SK-N-MC (cell line): ENCODE data around the gene SCP2D1.
A peak's percentile ranks its signal among the peaks of the same experiment; 100 is the strongest.
"Not testable (repeated sequence)": the region's sequence is repeated elsewhere in the genome, so short reads cannot be mapped to it uniquely, and the experiment has no call there.

Experiments used
- DNase-seq: peaks from one replicate; pipeline ENCODE4 v3.0.0-alpha.2; 2011; ENCODE audit warnings: low read depth, low spot score
- H3K27ac ChIP-seq: fragments of 200-600 bp; sonication (generic); 2 replicates; pipeline ENCODE4 v1.5.1; 2016; ENCODE audit warnings: mixed run types
- H3K36me3 ChIP-seq: fragments of 200-600 bp; sonication (generic); 2 replicates; pipeline ENCODE4 v1.6.1; 2017; ENCODE audit warnings: antibody characterized with exemption, low read length, mixed read lengths; ENCODE audit not compliant: insufficient read depth
- H3K4me3 ChIP-seq: fragments of 200-600 bp; sonication (generic); 2 replicates; pipeline ENCODE4 v1.5.1; 2016
- H3K9ac ChIP-seq: fragments of 200-600 bp; sonication (generic); 2 replicates; pipeline ENCODE4 v1.8.0; 2017; ENCODE audit warnings: mixed run types, mixed read lengths; ENCODE audit not compliant: insufficient read length
- H3K9me3 ChIP-seq: fragments of 200-600 bp; sonication (generic); 2 replicates; pipeline ENCODE4 v1.6.1; 2017; ENCODE audit warnings: low read depth, mild to moderate bottlenecking, antibody characterized with exemption, low read length, moderate library complexity, mixed read lengths
- EZH2 ChIP-seq: fragments of 200-600 bp; sonication (generic); IDR thresholded peaks from one replicate; pipeline ENCODE4 v1.6.1; 2017; ENCODE audit warnings: antibody characterized with exemption
- FOXP2 ChIP-seq: optimal IDR thresholded peaks from 2 replicates; pipeline ENCODE3; 2011; ENCODE audit warnings: mild to moderate bottlenecking, moderate library complexity; ENCODE audit not compliant: insufficient read depth; ENCODE audit errors: extremely low read length, control extremely low read depth
- POLR2AphosphoS5 ChIP-seq: IDR thresholded peaks from 2 replicates; pipeline ENCODE4 v1.6.1; 2012; ENCODE audit warnings: mild to moderate bottlenecking, low read depth, low read length, borderline replicate concordance

The SCP2D1 gene

GRCh38 chr20:18783385-18783959, 30.1 kb upstream of the SCP2D1 start:
- Histone ChIP-seq H3K9ac (no peak overlapping the region), H3K27ac (no peak overlapping the region), H3K9me3 (no peaks in the 10 kb centered on the region), H3K36me3 (no peaks in the 10 kb centered on the region), H3K4me3 (no peak overlapping the region)
- TF ChIP-seq EZH2, result no peak
- no peak for TF ChIP-seq FOXP2
- TF ChIP-seq POLR2AphosphoS5, result no peak
- no peak for DNase-seq

- H3K36me3 ChIP-seq, DNase-seq, H3K9me3 ChIP-seq, H3K9ac ChIP-seq, H3K27ac ChIP-seq, H3K4me3 ChIP-seq: not testable (repeated sequence)
Observed at GRCh38 chr20:18787046-18787445, 26.5 kb upstream of the SCP2D1 start.

GRCh38 chr20:18788021-18788420, 25.6 kb upstream of the SCP2D1 start:
- H3K9ac ChIP-seq, result no peak overlapping the region
- no peaks in the 10 kb centered on the region for H3K36me3 ChIP-seq
- no peak for TF ChIP-seq EZH2
- TF ChIP-seq FOXP2, result no peak
- no peak for TF ChIP-seq POLR2AphosphoS5
- no peak overlapping the region for H3K27ac ChIP-seq
- no peak for DNase-seq
- no peaks in the 10 kb centered on the region for H3K9me3 ChIP-seq
- no peak overlapping the region for H3K4me3 ChIP-seq

- no peak overlapping the region for H3K27ac ChIP-seq
- H3K36me3 ChIP-seq, result no peaks in the 10 kb centered on the region
- H3K4me3 ChIP-seq, result no peak overlapping the region
- no peaks in the 10 kb centered on the region for H3K9me3 ChIP-seq
- no peak overlapping the region for H3K9ac ChIP-seq
- TF ChIP-seq EZH2 (no peak), FOXP2 (no peak), POLR2AphosphoS5 (no peak)
- no peak for DNase-seq
Observed at GRCh38 chr20:18790787-18791186, 22.8 kb upstream of the SCP2D1 start.

- no peaks in the 10 kb centered on the region for H3K36me3 ChIP-seq
- peak; percentile 71 for DNase-seq
- no peak overlapping the region for H3K27ac ChIP-seq
- TF ChIP-seq FOXP2 (no peak), POLR2AphosphoS5 (peak; percentile 91), EZH2 (no peak)
- H3K9me3 ChIP-seq, result no peaks in the 10 kb centered on the region
- H3K9ac ChIP-seq, result peak overlapping the region; percentile 92
- H3K4me3 ChIP-seq, result peak overlapping the region; percentile 95
Observed at GRCh38 chr20:18793625-18794427, 19.8 kb upstream of the SCP2D1 start.

GRCh38 chr20:18794428-18794787, 19.2 kb upstream of the SCP2D1 start:
- Histone ChIP-seq H3K27ac (no peak overlapping the region), H3K4me3 (peak overlapping the region; percentile 95), H3K9ac (peak overlapping the region; percentile 92), H3K9me3 (no peaks in the 10 kb centered on the region), H3K36me3 (no peaks in the 10 kb centered on the region)
- DNase-seq, result no peak
- TF ChIP-seq POLR2AphosphoS5 (no peak), EZH2 (no peak), FOXP2 (no peak)

- H3K36me3 ChIP-seq, result no peaks in the 10 kb centered on the region
- H3K9ac ChIP-seq, result no peak overlapping the region
- H3K9me3 ChIP-seq, result no peaks in the 10 kb centered on the region
- H3K4me3 ChIP-seq, result no peak overlapping the region
- H3K27ac ChIP-seq, result no peak overlapping the region
- no peak for TF ChIP-seq POLR2AphosphoS5
- TF ChIP-seq EZH2, result no peak
- no peak for TF ChIP-seq FOXP2
- DNase-seq, result no peak
Observed at GRCh38 chr20:18795366-18795765, 18.2 kb upstream of the SCP2D1 start.

- no peak overlapping the region for H3K9ac ChIP-seq
- H3K27ac ChIP-seq, result no peak overlapping the region
- H3K4me3 ChIP-seq, result no peak overlapping the region
- no peaks in the 10 kb centered on the region for H3K36me3 ChIP-seq
- TF ChIP-seq POLR2AphosphoS5, result no peak
- TF ChIP-seq EZH2, result no peak
- no peak for TF ChIP-seq FOXP2
- DNase-seq, result no peak
- no peaks in the 10 kb centered on the region for H3K9me3 ChIP-seq
Observed at GRCh38 chr20:18796282-18796833, 17.2 kb upstream of the SCP2D1 start.
